SK-N-SH (cell line): ENCODE measurements around the gene FAT1.

Experiments
- EP300 ChIP-seq, 2 experiments: IDR thresholded peaks; 2 replicates each; pipeline versions ENCODE4 v1.4.0 to v1.6.1; 2012; ENCODE audit warnings: borderline replicate concordance in 1 of 2, low read depth in 1 of 2, low read length in 1 of 2
- GABPA ChIP-seq: IDR thresholded peaks from 2 replicates; pipeline ENCODE4 v1.4.0; 2012; ENCODE audit warnings: low read depth, mild to moderate bottlenecking
- JUND ChIP-seq: IDR thresholded peaks from 2 replicates; pipeline ENCODE4 v1.4.0; 2012
- POLR2AphosphoS5 ChIP-seq: IDR thresholded peaks from 2 replicates; pipeline ENCODE4 v1.6.1; 2012; ENCODE audit warnings: low read depth, low read length
- RAD21 ChIP-seq: IDR thresholded peaks from 2 replicates; pipeline ENCODE4 v1.6.1; 2012; ENCODE audit warnings: mild to moderate bottlenecking, low read length
- TF ChIP-seq, protein P1 (sequence below): fragments of 200-600 bp; sonication (generic); IDR thresholded peaks from 2 replicates; pipeline ENCODE4 v1.6.1; 2017; ENCODE audit warnings: antibody characterized with exemption, mild to moderate bottlenecking, moderate library complexity
- TF ChIP-seq, protein P2 (sequence below): IDR thresholded peaks from 2 replicates; pipeline ENCODE4 v1.4.0; 2012; ENCODE audit warnings: low read depth

DNA sequence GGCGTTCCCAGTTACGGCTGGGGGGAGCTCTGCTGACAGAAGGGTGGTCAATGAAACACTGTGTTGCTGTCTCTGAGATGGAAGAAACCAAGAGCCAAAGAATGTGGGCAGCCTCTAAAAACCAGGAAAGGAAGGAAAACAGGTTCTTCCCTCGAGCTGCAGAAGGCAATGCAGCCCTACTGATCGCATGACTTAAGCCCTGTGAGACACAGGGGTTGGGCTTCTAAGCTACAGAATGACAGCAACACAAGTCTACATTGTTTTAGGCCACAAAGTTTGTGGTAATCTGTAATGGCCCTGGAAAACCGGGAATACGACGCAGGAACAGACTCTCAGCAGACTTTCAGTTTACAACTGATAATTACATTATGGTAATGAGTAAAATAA lies 130.1 kb downstream of the FAT1 start:
- TF ChIP-seq POLR2AphosphoS5 (no peak), EP300 (IDR thresholded peaks at IDR 0.05; ENCODE audit: borderline replicate concordance in 1 of 2, low read depth in 1 of 2, low read length in 1 of 2) (no peak), RAD21 (no peak), GABPA (no peak), JUND (no peak)
- TF ChIP-seq, protein P1, sequence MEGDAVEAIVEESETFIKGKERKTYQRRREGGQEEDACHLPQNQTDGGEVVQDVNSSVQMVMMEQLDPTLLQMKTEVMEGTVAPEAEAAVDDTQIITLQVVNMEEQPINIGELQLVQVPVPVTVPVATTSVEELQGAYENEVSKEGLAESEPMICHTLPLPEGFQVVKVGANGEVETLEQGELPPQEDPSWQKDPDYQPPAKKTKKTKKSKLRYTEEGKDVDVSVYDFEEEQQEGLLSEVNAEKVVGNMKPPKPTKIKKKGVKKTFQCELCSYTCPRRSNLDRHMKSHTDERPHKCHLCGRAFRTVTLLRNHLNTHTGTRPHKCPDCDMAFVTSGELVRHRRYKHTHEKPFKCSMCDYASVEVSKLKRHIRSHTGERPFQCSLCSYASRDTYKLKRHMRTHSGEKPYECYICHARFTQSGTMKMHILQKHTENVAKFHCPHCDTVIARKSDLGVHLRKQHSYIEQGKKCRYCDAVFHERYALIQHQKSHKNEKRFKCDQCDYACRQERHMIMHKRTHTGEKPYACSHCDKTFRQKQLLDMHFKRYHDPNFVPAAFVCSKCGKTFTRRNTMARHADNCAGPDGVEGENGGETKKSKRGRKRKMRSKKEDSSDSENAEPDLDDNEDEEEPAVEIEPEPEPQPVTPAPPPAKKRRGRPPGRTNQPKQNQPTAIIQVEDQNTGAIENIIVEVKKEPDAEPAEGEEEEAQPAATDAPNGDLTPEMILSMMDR = no peak
- TF ChIP-seq, protein P2, sequence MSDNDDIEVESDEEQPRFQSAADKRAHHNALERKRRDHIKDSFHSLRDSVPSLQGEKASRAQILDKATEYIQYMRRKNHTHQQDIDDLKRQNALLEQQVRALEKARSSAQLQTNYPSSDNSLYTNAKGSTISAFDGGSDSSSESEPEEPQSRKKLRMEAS = no peak
